Measurements from ENCODE around the gene FZD4. TPM values are rescaled to one million over a fixed set of nuclear protein-coding genes. Genes with fewer than 3 reads are reported as not detected.
A peak's percentile ranks its signal among the peaks of the same experiment; 100 is the strongest.
"Not testable (repeated sequence)": the region's sequence is repeated elsewhere in the genome, so short reads cannot be mapped to it uniquely, and the experiment has no call there.

The FZD4 gene
- total RNA-seq, 1 experiment from 2014 or later: 6.1 TPM

GRCh38 chr11:86983021-86983488, 27.9 kb upstream of the FZD4 start:
- peak; percentile 51 to 72 for DNase-seq
- no peaks in the 10 kb centered on the region for H3K36me3 ChIP-seq

GRCh38 chr11:86981777-86982540, 26.8 kb upstream of the FZD4 start:
- no peaks in the 10 kb centered on the region for H3K9me3 ChIP-seq (replicated peaks)
- H3K4me3 ChIP-seq: no peak overlapping the region
- peaks cover 8% of the 10 kb centered on the region; the same call in 1 of the 2 replicates for H3K4me1 ChIP-seq
- no peak for DNase-seq
- no peaks in the 10 kb centered on the region for H3K36me3 ChIP-seq
- no peaks in the 10 kb centered on the region for H3K27me3 ChIP-seq
- H3K27ac ChIP-seq: no peak overlapping the region

More at GRCh38 chr11:86983021-86983488, 27.9 kb upstream of the FZD4 start:
- H3K4me1 ChIP-seq: peaks cover 8% of the 10 kb centered on the region; the same call in 1 of the 2 replicates
- no peak overlapping the region for H3K27ac ChIP-seq
- H3K9me3 ChIP-seq (replicated peaks): no peaks in the 10 kb centered on the region
- H3K4me3 ChIP-seq: no peak overlapping the region
- no peaks in the 10 kb centered on the region for H3K27me3 ChIP-seq

- no peak overlapping the region for H3K27ac ChIP-seq
- no peak for DNase-seq
- no peak overlapping the region for H3K4me3 ChIP-seq
- no peaks in the 10 kb centered on the region for H3K36me3 ChIP-seq
- H3K9me3 ChIP-seq (replicated peaks): no peaks in the 10 kb centered on the region
- peaks cover 8% of the 10 kb centered on the region; the same call in 1 of the 2 replicates for H3K4me1 ChIP-seq
- H3K27me3 ChIP-seq: no peaks in the 10 kb centered on the region
These were observed 25.0 kb upstream of the FZD4 start for GRCh38 chr11:86980086-86980796.

GRCh38 chr11:86978756-86979608, 23.8 kb upstream of the FZD4 start:
- peak; percentile 42 to 71 for DNase-seq
- no peaks in the 10 kb centered on the region for H3K27me3 ChIP-seq
- H3K4me3 ChIP-seq: no peak overlapping the region
- H3K27ac ChIP-seq: no peak overlapping the region
- H3K36me3 ChIP-seq: no peaks in the 10 kb centered on the region
- no peaks in the 10 kb centered on the region for H3K9me3 ChIP-seq (replicated peaks)
- H3K4me1 ChIP-seq: peaks cover 8% of the 10 kb centered on the region; the same call in 1 of the 2 replicates

- Histone ChIP-seq H3K4me3 (no peak overlapping the region), H3K9me3 (replicated peaks) (no peaks in the 10 kb centered on the region), H3K36me3 (no peaks in the 10 kb centered on the region), H3K27ac (no peak overlapping the region), H3K4me1 (peaks cover 7% of the 10 kb centered on the region; the same call in 1 of the 2 replicates), H3K27me3 (no peaks in the 10 kb centered on the region)
- DNase-seq: no peak
These were observed 23.1 kb upstream of the FZD4 start for GRCh38 chr11:86978247-86978646.

- DNase-seq: no peak
- no peaks in the 10 kb centered on the region for H3K27me3 ChIP-seq
These were observed 22.4 kb upstream of the FZD4 start for GRCh38 chr11:86977441-86978050.

GRCh38 chr11:86972734-86973133, 17.5 kb upstream of the FZD4 start:
- Histone ChIP-seq H3K4me3 (no peak overlapping the region), H3K4me1 (no peaks in the 10 kb centered on the region), H3K27ac (no peak overlapping the region), H3K9me3 (replicated peaks) (0 out of 2 replicates have a peak, but pooled peaks cover 5% of the 10 kb centered on the region), H3K27me3 (no peaks in the 10 kb centered on the region), H3K36me3 (no peaks in the 10 kb centered on the region)
- DNase-seq: no peak

More at GRCh38 chr11:86977441-86978050, 22.4 kb upstream of the FZD4 start:
- Histone ChIP-seq H3K27ac (no peak overlapping the region), H3K4me1 (no peaks in the 10 kb centered on the region), H3K9me3 (replicated peaks) (0 out of 2 replicates have a peak, but pooled peaks cover 4% of the 10 kb centered on the region), H3K4me3 (no peak overlapping the region), H3K36me3 (no peaks in the 10 kb centered on the region)

GRCh38 chr11:86969258-86969657, 14.1 kb upstream of the FZD4 start:
- Histone ChIP-seq H3K9me3 (replicated peaks) (peaks cover 8% of the 10 kb centered on the region; the same call in 1 of the 2 replicates), H3K4me1 (no peaks in the 10 kb centered on the region), H3K27ac (no peak overlapping the region), H3K27me3 (no peaks in the 10 kb centered on the region), H3K36me3 (no peaks in the 10 kb centered on the region), H3K4me3 (no peak overlapping the region)
- no peak for DNase-seq

- H3K27ac ChIP-seq; H3K36me3 ChIP-seq; H3K27me3 ChIP-seq; H3K4me3 ChIP-seq; H3K4me1 ChIP-seq; H3K9me3 ChIP-seq (replicated peaks); DNase-seq: not testable (repeated sequence)
These were observed 12.4 kb upstream of the FZD4 start for GRCh38 chr11:86967601-86968000.

GRCh38 chr11:86957976-86958646, 2.9 kb upstream of the FZD4 start:
- Histone ChIP-seq H3K4me3 (no peak overlapping the region), H3K36me3 (no peaks in the 10 kb centered on the region), H3K4me1 (peaks cover 2% of the 10 kb centered on the region), H3K27me3 (no peaks in the 10 kb centered on the region), H3K27ac (no peak overlapping the region), H3K9me3 (replicated peaks) (no peaks in the 10 kb centered on the region)
- DNase-seq: no peak

GRCh38 chr11:86956905-86957195, 1.7 kb upstream of the FZD4 start:
- DNase-seq: no peak
- no peak overlapping the region for H3K4me3 ChIP-seq
- H3K36me3 ChIP-seq: no peaks in the 10 kb centered on the region
- no peaks in the 10 kb centered on the region for H3K27me3 ChIP-seq
- H3K9me3 ChIP-seq (replicated peaks): no peaks in the 10 kb centered on the region
- H3K27ac ChIP-seq: no peak overlapping the region
- H3K4me1 ChIP-seq: peaks cover 6% of the 10 kb centered on the region

- Histone ChIP-seq H3K4me3 (peak overlapping the region; percentile 85), H3K27ac (peak overlapping the region; percentile 11; the same call in 1 of the 2 replicates), H3K27me3 (no peaks in the 10 kb centered on the region), H3K4me1 (peaks cover 6% of the 10 kb centered on the region), H3K36me3 (no peaks in the 10 kb centered on the region), H3K9me3 (replicated peaks) (no peaks in the 10 kb centered on the region)
- no peak for DNase-seq
These were observed 159 bp downstream of the FZD4 start for GRCh38 chr11:86955111-86955360.

GRCh38 chr11:86954269-86955110, 705 bp downstream of the FZD4 start:
- DNase-seq: peak; percentile 49 to 62
- peak overlapping the region; percentile 11; the same call in 1 of the 2 replicates for H3K27ac ChIP-seq

More at GRCh38 chr11:86954269-86955110, 705 bp downstream of the FZD4 start:
- Histone ChIP-seq H3K4me3 (peak overlapping the region; percentile 85), H3K36me3 (no peaks in the 10 kb centered on the region), H3K4me1 (peaks cover 6% of the 10 kb centered on the region), H3K27me3 (no peaks in the 10 kb centered on the region), H3K9me3 (replicated peaks) (no peaks in the 10 kb centered on the region)

All from SJCRH30 (cell line).